ENCODE data around the gene RPP25. TPM values are rescaled to one million over a fixed set of nuclear protein-coding genes. Genes with fewer than 3 reads are reported as not detected.

RPP25 gene
- 5.4 and 6.0 TPM in 2 replicates for total RNA-seq

GRCh38 chr15:74956648-74957475 lies at the start of gene RPP25:
Gene RPP25, minus strand, starts transcription at chr15:74956772. Its CDS starts 189 bp downstream, at chr15:74956583.
- intact Hi-C loops (cut with micrococcal nuclease) = loop anchor here (1.0 to 10.0 kb wide), 7 partner anchors 19 to 688 kb away; partner anchors contain the start of genes ARID3B, COX5A, IMP3 and PPCDC

- intact Hi-C loops (cut with micrococcal nuclease) = no loop called here
These were observed 45.8 kb upstream of the RPP25 start for GRCh38 chr15:75002398-75002797.

- intact Hi-C loops (cut with micrococcal nuclease) = no loop called here
These were observed 44.7 kb upstream of the RPP25 start for GRCh38 chr15:75001310-75001709.

- intact Hi-C loops (cut with micrococcal nuclease) = no loop called here
These were observed 41.0 kb upstream of the RPP25 start for GRCh38 chr15:74997543-74997942.

GRCh38 chr15:74997141-74997540 lies 40.6 kb upstream of the RPP25 start:
- intact Hi-C loops (cut with micrococcal nuclease) = no loop called here

- intact Hi-C loops (cut with micrococcal nuclease) = loop anchor here (1.0 kb wide), 4 partner anchors 27 to 209 kb away; partner anchors contain the start of genes PPCDC, RPP25 and SCAMP2
These were observed 39.5 kb upstream of the RPP25 start for GRCh38 chr15:74995779-74996765.

GRCh38 chr15:74995182-74995778 lies 38.7 kb upstream of the RPP25 start, which contains the start of gene SCAMP5:
Gene SCAMP5, plus strand, starts transcription at chr15:74995563. Its CDS starts 16,277 bp downstream, at chr15:75011840.
- intact Hi-C loops (cut with micrococcal nuclease) = loop anchor here (1.0 kb wide), 4 partner anchors 28 to 210 kb away; partner anchors contain the start of genes PPCDC, RPP25 and SCAMP2

- intact Hi-C loops (cut with micrococcal nuclease) = loop anchor here (1.0 kb wide), 4 partner anchors 29 to 211 kb away; partner anchors contain the start of genes PPCDC, RPP25 and SCAMP2
These were observed 38.1 kb upstream of the RPP25 start for GRCh38 chr15:74994685-74995084.

- intact Hi-C loops (cut with micrococcal nuclease) = no loop called here
These were observed 37.7 kb upstream of the RPP25 start for GRCh38 chr15:74994236-74994635.

GRCh38 chr15:74992619-74993018 lies 36.0 kb upstream of the RPP25 start:
- intact Hi-C loops (cut with micrococcal nuclease) = no loop called here

GRCh38 chr15:74989527-74989926 lies 33.0 kb upstream of the RPP25 start:
- intact Hi-C loops (cut with micrococcal nuclease) = no loop called here

GRCh38 chr15:74988007-74988800 lies 31.6 kb upstream of the RPP25 start:
- intact Hi-C loops (cut with micrococcal nuclease) = no loop called here

- intact Hi-C loops (cut with micrococcal nuclease) = no loop called here
These were observed 27.2 kb upstream of the RPP25 start for GRCh38 chr15:74983725-74984231.

- intact Hi-C loops (cut with micrococcal nuclease) = no loop called here
These were observed 25.6 kb upstream of the RPP25 start for GRCh38 chr15:74982183-74982582.

- intact Hi-C loops (cut with micrococcal nuclease) = no loop called here
These were observed 21.9 kb upstream of the RPP25 start for GRCh38 chr15:74978503-74978902.

- intact Hi-C loops (cut with micrococcal nuclease) = no loop called here
These were observed 21.5 kb upstream of the RPP25 start for GRCh38 chr15:74978077-74978476.

GRCh38 chr15:74977599-74977998 lies 21.0 kb upstream of the RPP25 start:
- intact Hi-C loops (cut with micrococcal nuclease) = no loop called here

- intact Hi-C loops (cut with micrococcal nuclease) = no loop called here
These were observed 19.6 kb upstream of the RPP25 start for GRCh38 chr15:74976159-74976558.

- intact Hi-C loops (cut with micrococcal nuclease) = no loop called here
These were observed 11.1 kb upstream of the RPP25 start for GRCh38 chr15:74967670-74968069.

- intact Hi-C loops (cut with micrococcal nuclease) = no loop called here
These were observed 8.2 kb upstream of the RPP25 start for GRCh38 chr15:74964794-74965193.

Measured in T-helper 1 cell treated with Interleukin-12 subunit alpha and Interleukin-12 subunit beta and Interleukin-4 antibody, amounts not matched to agents 30 ng/mL and 1 ng/mL, for 36 hours (primary cell).